HEK293T (cell line): ENCODE measurements around the gene CCDC88C.
A peak's percentile ranks its signal among the peaks of the same experiment; 100 is the strongest.

Experiments
- CTCF ChIA-PET: fragments of 350-600 bp; formaldehyde crosslinking; extraction: SDS; loops from one replicate; lab custom pipeline; 2021; ENCODE audit warnings: antibody characterized with exemption, inconsistent platforms; lab: Yijun Ruan, JAX
- POLR2A ChIA-PET: fragments of 350-600 bp; formaldehyde crosslinking; extraction: SDS; loops from one replicate; lab custom pipeline; 2020; ENCODE audit warnings: antibody characterized with exemption, inconsistent platforms; lab: Yijun Ruan, JAX
- DNase-seq: peaks from one replicate; pipeline ENCODE4 v3.0.0; 2012; ENCODE audit warnings: mixed read lengths; ENCODE audit errors: extremely low spot score
- ARNT ChIP-seq: fragments of 450-650 bp; IDR thresholded peaks from 2 replicates; pipeline ENCODE4 v1.6.1; 2017; ENCODE audit warnings: mild to moderate bottlenecking
- BHLHE40 ChIP-seq: fragments of 450-650 bp; IDR thresholded peaks from 2 replicates; pipeline ENCODE4 v1.6.1; 2016; ENCODE audit warnings: mild to moderate bottlenecking, moderate library complexity, borderline replicate concordance
- CTBP1 ChIP-seq: fragments of 450-650 bp; IDR thresholded peaks from 2 replicates; pipeline ENCODE4 v1.6.1; 2016; ENCODE audit warnings: borderline replicate concordance
- ELF4 ChIP-seq: fragments of 450-650 bp; IDR thresholded peaks from 2 replicates; pipeline ENCODE4 v1.6.1; 2017; ENCODE audit warnings: antibody characterized with exemption
- FOXA1 ChIP-seq: fragments of 450-650 bp; IDR thresholded peaks from 2 replicates; pipeline ENCODE4 v1.6.1; 2016; ENCODE audit warnings: mild to moderate bottlenecking
- FOXK2 ChIP-seq: fragments of 450-650 bp; IDR thresholded peaks from 2 replicates; pipeline ENCODE4 v1.6.1; 2016; ENCODE audit warnings: mild to moderate bottlenecking
- FOXM1 ChIP-seq: fragments of 450-650 bp; IDR thresholded peaks from 2 replicates; pipeline ENCODE4 v1.6.1; 2017; ENCODE audit warnings: mild to moderate bottlenecking, borderline replicate concordance
- HDGF ChIP-seq: fragments of 450-650 bp; IDR thresholded peaks from 2 replicates; pipeline ENCODE4 v1.6.1; 2017; ENCODE audit warnings: antibody characterized with exemption, borderline replicate concordance
- L3MBTL2 ChIP-seq: fragments of 450-650 bp; conservative IDR thresholded peaks from 2 replicates; pipeline ENCODE4 v1.6.1; 2016; ENCODE audit warnings: mild to moderate bottlenecking
- LEF1 ChIP-seq: fragments of 450-650 bp; IDR thresholded peaks from 2 replicates; pipeline ENCODE4 v1.6.1; 2017; ENCODE audit warnings: mild to moderate bottlenecking, borderline replicate concordance
- NFRKB ChIP-seq: fragments of 450-650 bp; IDR thresholded peaks from 2 replicates; pipeline ENCODE4 v1.6.1; 2016; ENCODE audit warnings: mild to moderate bottlenecking, moderate library complexity
- SP1 ChIP-seq: fragments of 450-650 bp; IDR thresholded peaks from 2 replicates; pipeline ENCODE4 v1.6.1; 2017
- SUZ12 ChIP-seq: fragments of 450-650 bp; IDR thresholded peaks from 2 replicates; pipeline ENCODE4 v1.6.1; 2016; ENCODE audit warnings: mild to moderate bottlenecking
- TARDBP ChIP-seq: fragments of 450-650 bp; IDR thresholded peaks from 2 replicates; pipeline ENCODE4 v1.6.1; 2016
- ZNF384 ChIP-seq: fragments of 450-650 bp; IDR thresholded peaks from 2 replicates; pipeline ENCODE4 v1.6.1; 2016
- TF ChIP-seq, protein P1 (sequence below): fragments of 450-650 bp; IDR thresholded peaks from 2 replicates; pipeline ENCODE4 v1.6.1; 2016

The CCDC88C gene

GRCh38 chr14:91385224-91385623 lies 32.4 kb downstream of the CCDC88C start:
- no peak for TF ChIP-seq FOXK2
- TF ChIP-seq HDGF: no peak
- no peak for TF ChIP-seq SUZ12
- TF ChIP-seq L3MBTL2: no peak
- TF ChIP-seq ZNF384: no peak
- no peak for TF ChIP-seq ARNT
- TF ChIP-seq CTBP1: no peak
- no peak for TF ChIP-seq LEF1
- no peak for TF ChIP-seq FOXM1
- ChIA-PET POLR2A (no interaction called here), CTCF (no interaction called here)
- DNase-seq: no peak

- ChIA-PET CTCF (no interaction called here), POLR2A (no interaction called here)
- no peak for DNase-seq
- TF ChIP-seq BHLHE40 (no peak), FOXM1 (no peak), LEF1 (no peak), NFRKB (no peak)
These were observed 34.2 kb downstream of the CCDC88C start for GRCh38 chr14:91383439-91383838.

- DNase-seq: no peak
- TF ChIP-seq FOXM1 (no peak), ARNT (no peak), FOXK2 (no peak), CTBP1 (no peak), LEF1 (no peak), HDGF (no peak)
- TF ChIP-seq, protein P1, sequence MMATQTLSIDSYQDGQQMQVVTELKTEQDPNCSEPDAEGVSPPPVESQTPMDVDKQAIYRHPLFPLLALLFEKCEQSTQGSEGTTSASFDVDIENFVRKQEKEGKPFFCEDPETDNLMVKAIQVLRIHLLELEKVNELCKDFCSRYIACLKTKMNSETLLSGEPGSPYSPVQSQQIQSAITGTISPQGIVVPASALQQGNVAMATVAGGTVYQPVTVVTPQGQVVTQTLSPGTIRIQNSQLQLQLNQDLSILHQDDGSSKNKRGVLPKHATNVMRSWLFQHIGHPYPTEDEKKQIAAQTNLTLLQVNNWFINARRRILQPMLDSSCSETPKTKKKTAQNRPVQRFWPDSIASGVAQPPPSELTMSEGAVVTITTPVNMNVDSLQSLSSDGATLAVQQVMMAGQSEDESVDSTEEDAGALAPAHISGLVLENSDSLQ: no peak
- ChIA-PET POLR2A (no interaction called here), CTCF (interaction anchor here (1.2 kb wide), 1 partner anchor 55 kb away, joined by 3 read pairs; no protein-coding TSS in a partner anchor)
These were observed 35.6 kb downstream of the CCDC88C start for GRCh38 chr14:91381801-91382670.

GRCh38 chr14:91380610-91381371 lies 36.8 kb downstream of the CCDC88C start:
- POLR2A ChIA-PET: no interaction called here
- peak; percentile 30 for DNase-seq
- TF ChIP-seq, protein P1: no peak
- no peak for TF ChIP-seq FOXA1
- no peak for TF ChIP-seq SUZ12
- TF ChIP-seq CTBP1: no peak
- TF ChIP-seq NFRKB: no peak
- no peak for TF ChIP-seq HDGF
- TF ChIP-seq LEF1: no peak
- CTCF ChIA-PET: no interaction called here

GRCh38 chr14:91380123-91380522 lies 37.5 kb downstream of the CCDC88C start:
- POLR2A ChIA-PET: no interaction called here
- TF ChIP-seq ZNF384 (no peak), CTBP1 (no peak), ARNT (no peak), ELF4 (no peak), TARDBP (no peak), SP1 (no peak), L3MBTL2 (no peak), FOXK2 (no peak), FOXA1 (no peak), SUZ12 (no peak), BHLHE40 (no peak), NFRKB (no peak), FOXM1 (no peak), LEF1 (no peak), HDGF (no peak)
- TF ChIP-seq, protein P1: no peak
- CTCF ChIA-PET: interaction anchor here (1.0 kb wide), 1 partner anchor 57 kb away, joined by 3 read pairs; no protein-coding TSS in a partner anchor
- no peak for DNase-seq

DNA sequence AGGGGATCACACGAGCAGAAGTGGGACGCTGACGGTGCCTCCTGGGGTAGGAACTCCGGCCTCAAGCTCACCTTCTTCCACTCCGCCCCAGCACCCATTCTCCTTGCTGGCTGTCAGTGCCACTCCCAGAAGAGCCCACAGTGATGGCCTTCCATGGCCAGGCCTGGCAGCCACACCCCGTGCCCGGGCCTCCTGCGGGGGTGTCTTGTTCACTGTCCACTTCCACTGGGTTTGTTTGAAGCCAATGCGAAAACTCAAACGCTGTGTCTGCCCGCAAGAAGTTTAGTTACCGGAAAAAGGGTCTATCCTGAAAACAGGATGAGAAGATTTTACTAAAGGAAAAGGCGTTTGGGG lies 38.1 kb downstream of the CCDC88C start:
- TF ChIP-seq FOXK2 (no peak), SUZ12 (no peak), SP1 (no peak), FOXM1 (no peak), TARDBP (no peak)
- POLR2A ChIA-PET: no interaction called here
- no peak for DNase-seq
- CTCF ChIA-PET: interaction anchor here (1.0 kb wide), 1 partner anchor 56 kb away, joined by 3 read pairs; no protein-coding TSS in a partner anchor
